Measurements from ENCODE around the gene TNFAIP8. TPM values are rescaled to one million over a fixed set of nuclear protein-coding genes. Genes with fewer than 3 reads are reported as not detected.

Gene TNFAIP8
- polyA plus RNA-seq, 1 of the 3 experiments (the other 2 are of a cell fraction): 31.3 TPM

DNA sequence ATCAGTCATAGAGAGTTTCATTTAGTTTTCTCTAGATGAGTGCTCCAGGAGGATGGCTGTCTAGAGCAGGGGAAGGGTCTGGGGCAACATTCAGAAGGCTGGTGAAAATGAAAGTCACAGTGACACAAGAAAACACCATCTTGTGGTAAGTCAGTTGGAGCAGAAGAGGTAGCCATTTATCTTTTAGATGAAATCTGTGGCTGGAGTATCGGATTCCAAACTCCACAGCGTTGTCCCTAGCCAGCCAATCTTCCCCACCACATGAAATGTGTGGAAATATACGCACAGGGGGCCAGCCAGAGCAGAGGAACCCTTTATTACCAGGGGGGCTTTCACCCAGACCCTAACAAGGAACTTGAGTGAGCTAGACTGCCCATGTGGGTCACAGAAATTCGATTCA, 15.9 kb upstream of the TNFAIP8 start (continued):
- TF ChIP-seq, protein P1, sequence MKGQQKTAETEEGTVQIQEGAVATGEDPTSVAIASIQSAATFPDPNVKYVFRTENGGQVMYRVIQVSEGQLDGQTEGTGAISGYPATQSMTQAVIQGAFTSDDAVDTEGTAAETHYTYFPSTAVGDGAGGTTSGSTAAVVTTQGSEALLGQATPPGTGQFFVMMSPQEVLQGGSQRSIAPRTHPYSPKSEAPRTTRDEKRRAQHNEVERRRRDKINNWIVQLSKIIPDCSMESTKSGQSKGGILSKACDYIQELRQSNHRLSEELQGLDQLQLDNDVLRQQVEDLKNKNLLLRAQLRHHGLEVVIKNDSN (IDR thresholded peaks at IDR 0.05; ENCODE audit: borderline replicate concordance, low read depth): no peak
- no peak for TF ChIP-seq POLR2AphosphoS5 (IDR thresholded peaks at IDR 0.05; ENCODE audit: low read depth, low read length)
- TF ChIP-seq FOXJ3 (CRISPR knock-in tag; IDR thresholded peaks at IDR 0.05): no peak

DNA sequence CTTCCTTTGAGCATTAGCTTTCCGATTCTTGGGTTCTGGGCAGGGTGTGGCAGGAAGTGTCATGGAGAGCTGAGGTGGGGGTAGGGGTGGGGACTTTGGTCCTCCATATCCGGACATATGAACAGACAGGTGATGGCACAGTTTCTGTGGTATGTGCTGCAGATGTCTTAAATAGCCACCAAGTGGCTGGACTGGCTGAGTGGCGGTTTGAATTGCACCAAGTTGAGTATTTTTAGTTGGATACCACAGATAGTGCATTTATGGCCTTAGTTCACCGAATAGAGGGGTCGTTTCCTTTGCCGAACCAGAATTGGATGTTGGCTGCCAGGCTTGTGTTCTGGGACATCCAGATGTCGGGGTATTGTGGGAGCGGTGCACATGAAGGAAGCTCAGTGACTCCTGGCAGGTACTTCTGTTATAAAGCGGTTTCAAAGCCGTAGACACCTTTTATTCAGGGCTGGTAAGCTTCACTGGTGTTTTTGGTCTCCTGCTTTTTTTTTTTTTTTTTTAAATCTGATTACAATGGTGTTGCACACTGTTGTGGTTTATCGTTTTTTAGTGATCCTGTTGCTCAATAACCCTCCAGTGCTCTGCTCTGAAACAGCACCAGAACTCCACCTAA, 15.1 kb upstream of the TNFAIP8 start:
- H3K9me2 ChIP-seq: no peaks in the 10 kb centered on the region
- H3F3A ChIP-seq (replicated peaks; ENCODE audit: insufficient read depth): no peaks in the 10 kb centered on the region
- H3K4me3 ChIP-seq (ENCODE audit: low read depth in 2 of 2, low read length in 1 of 2): no peak overlapping the region
- TF ChIP-seq GATA2 (CRISPR knock-in tag; IDR thresholded peaks at IDR 0.05): no peak
- no peak for TF ChIP-seq CHD2 (IDR thresholded peaks at IDR 0.05; ENCODE audit: low read length, partially characterized antibody)
- TF ChIP-seq RFX5 (IDR thresholded peaks at IDR 0.05; ENCODE audit: low read length): no peak
- TF ChIP-seq TAF1 (IDR thresholded peaks at IDR 0.05; ENCODE audit: borderline replicate concordance, low read depth, low read length): no peak
- TF ChIP-seq TCF12 (IDR thresholded peaks at IDR 0.05): no peak
- TF ChIP-seq, protein P2, sequence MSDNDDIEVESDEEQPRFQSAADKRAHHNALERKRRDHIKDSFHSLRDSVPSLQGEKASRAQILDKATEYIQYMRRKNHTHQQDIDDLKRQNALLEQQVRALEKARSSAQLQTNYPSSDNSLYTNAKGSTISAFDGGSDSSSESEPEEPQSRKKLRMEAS (IDR thresholded peaks at IDR 0.05; ENCODE audit: low read depth): no peak
- TF ChIP-seq MXI1 (IDR thresholded peaks at IDR 0.05; ENCODE audit: low read depth, low read length): no peak
- no peak for TF ChIP-seq FOSL2 (IDR thresholded peaks at IDR 0.05; ENCODE audit: borderline replicate concordance, low read depth)
- TF ChIP-seq, protein P3, sequence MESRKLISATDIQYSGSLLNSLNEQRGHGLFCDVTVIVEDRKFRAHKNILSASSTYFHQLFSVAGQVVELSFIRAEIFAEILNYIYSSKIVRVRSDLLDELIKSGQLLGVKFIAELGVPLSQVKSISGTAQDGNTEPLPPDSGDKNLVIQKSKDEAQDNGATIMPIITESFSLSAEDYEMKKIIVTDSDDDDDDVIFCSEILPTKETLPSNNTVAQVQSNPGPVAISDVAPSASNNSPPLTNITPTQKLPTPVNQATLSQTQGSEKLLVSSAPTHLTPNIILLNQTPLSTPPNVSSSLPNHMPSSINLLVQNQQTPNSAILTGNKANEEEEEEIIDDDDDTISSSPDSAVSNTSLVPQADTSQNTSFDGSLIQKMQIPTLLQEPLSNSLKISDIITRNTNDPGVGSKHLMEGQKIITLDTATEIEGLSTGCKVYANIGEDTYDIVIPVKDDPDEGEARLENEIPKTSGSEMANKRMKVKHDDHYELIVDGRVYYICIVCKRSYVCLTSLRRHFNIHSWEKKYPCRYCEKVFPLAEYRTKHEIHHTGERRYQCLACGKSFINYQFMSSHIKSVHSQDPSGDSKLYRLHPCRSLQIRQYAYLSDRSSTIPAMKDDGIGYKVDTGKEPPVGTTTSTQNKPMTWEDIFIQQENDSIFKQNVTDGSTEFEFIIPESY (IDR thresholded peaks at IDR 0.05; ENCODE audit: borderline replicate concordance, low read depth): no peak
- no peak for TF ChIP-seq SMC3 (IDR thresholded peaks at IDR 0.05; ENCODE audit: low read depth, low read length)
- no peak for TF ChIP-seq SIN3A (IDR thresholded peaks at IDR 0.05; ENCODE audit: borderline replicate concordance, low read depth, low read length)
- no peak for TF ChIP-seq RAD21 (IDR thresholded peaks at IDR 0.05; ENCODE audit: low read length)
- no peak for TF ChIP-seq FOXJ3 (CRISPR knock-in tag; IDR thresholded peaks at IDR 0.05)
- TF ChIP-seq, protein P4, sequence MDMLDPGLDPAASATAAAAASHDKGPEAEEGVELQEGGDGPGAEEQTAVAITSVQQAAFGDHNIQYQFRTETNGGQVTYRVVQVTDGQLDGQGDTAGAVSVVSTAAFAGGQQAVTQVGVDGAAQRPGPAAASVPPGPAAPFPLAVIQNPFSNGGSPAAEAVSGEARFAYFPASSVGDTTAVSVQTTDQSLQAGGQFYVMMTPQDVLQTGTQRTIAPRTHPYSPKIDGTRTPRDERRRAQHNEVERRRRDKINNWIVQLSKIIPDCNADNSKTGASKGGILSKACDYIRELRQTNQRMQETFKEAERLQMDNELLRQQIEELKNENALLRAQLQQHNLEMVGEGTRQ (IDR thresholded peaks at IDR 0.05; ENCODE audit: borderline replicate concordance, low read depth, low read length): no peak
- no peak overlapping the region for H3K9ac ChIP-seq
- H3K9me3 ChIP-seq: no peaks in the 10 kb centered on the region; the same call in 1 of the 2 replicates
- H4K20me1 ChIP-seq (ENCODE audit: insufficient read depth): no peaks in the 10 kb centered on the region
- H3K27me3 ChIP-seq (ENCODE audit: insufficient read depth): no peaks in the 10 kb centered on the region
- no peak overlapping the region for H3K4me2 ChIP-seq
- no peak overlapping the region for H2AFZ ChIP-seq (ENCODE audit: low read depth)
- peaks cover 0 to 11% of the 10 kb centered on the region in 2 experiments; a peak in 2 of 4 replicates for H3K4me1 ChIP-seq (ENCODE audit: control insufficient read depth in 1 of 2, insufficient read depth in 2 of 2, low read depth in 1 of 2, low read length in 1 of 2)
- POLR2A ChIA-PET: no interaction called here
- H3K27ac ChIP-seq (ENCODE audit: low read depth in 2 of 2, low read length in 1 of 2): no peak overlapping the region
- no peaks in the 10 kb centered on the region for H3K36me3 ChIP-seq (replicated peaks in 1 of 2; ENCODE audit: control insufficient read depth in 1 of 2, insufficient read depth in 2 of 2, low read length in 1 of 2)
- no peak for DNase-seq
- WGBS (ENCODE audit: low lambda C conversion rate): 93% methylated on average over 11 of the region's 11 CpGs
- CTCF ChIA-PET: interaction anchor here (0.8 to 1.1 kb wide), 3 partner anchors 21 to 352 kb away, joined by 3 read pairs; partner anchors contain the start of gene DTWD2
- H3K79me2 ChIP-seq (ENCODE audit: insufficient read depth): peaks cover 20% of the 10 kb centered on the region; the same call in 1 of the 2 replicates

Data from SK-N-SH (cell line).